Right lobe of liver (tissue), 4 donors: ENCODE data around the gene CFAP20.

Source experiments
- CTCF ChIP-seq, 4 donors: fragments of 200-600 bp in 3 of 4; fragments of 450-650 bp in 1 of 4; IDR thresholded peaks; one replicate each; pipeline versions ENCODE4 v1.5.1 to v1.8.0; 2016 to 2022; ENCODE audit warnings: antibody characterized with exemption in 4 of 4, mild to moderate bottlenecking in 2 of 4
- POLR2A ChIP-seq: fragments of 450-650 bp; IDR thresholded peaks from one replicate; pipeline ENCODE4 v1.6.1; 2017; ENCODE audit warnings: antibody characterized with exemption, mild to moderate bottlenecking
- donor health status: DM: no; HTN: no; CAD: no.
- donor health status: DM: no; HTN: no; CAD: no.
- donor health status: DM: no; HTN: yes; CAD: no.

DNA sequence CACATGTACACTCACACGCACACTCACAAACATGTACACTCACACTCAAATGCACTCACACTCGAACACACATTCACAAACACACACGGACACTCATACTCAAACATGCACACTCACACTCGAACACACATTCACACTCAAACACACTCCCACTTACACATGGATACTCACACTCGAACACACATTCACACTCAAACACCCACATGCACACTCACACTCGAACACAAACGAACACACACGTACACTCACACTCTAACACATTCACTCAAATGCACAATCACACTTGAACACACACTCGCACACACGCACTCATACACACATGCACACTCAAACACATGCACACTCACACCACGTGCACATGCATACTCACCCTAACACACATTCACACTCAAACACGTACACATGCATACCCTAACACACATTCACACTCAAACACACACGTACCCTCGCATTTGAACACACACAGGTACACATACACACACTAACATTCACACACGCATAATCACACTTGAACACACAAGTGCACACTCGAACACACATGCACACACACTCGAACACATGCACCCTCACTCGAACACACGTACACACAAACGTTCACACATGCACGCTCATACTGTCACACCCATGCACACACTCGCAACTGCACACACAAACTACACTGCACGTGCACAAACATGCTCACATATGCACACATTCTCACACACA lies 41.8 kb downstream of the CFAP20 start:
- TF ChIP-seq CTCF (IDR thresholded peaks at IDR 0.05), result no peak
- TF ChIP-seq POLR2A, result no peak
